Measurements from ENCODE around the gene CD300LG.

DNA sequence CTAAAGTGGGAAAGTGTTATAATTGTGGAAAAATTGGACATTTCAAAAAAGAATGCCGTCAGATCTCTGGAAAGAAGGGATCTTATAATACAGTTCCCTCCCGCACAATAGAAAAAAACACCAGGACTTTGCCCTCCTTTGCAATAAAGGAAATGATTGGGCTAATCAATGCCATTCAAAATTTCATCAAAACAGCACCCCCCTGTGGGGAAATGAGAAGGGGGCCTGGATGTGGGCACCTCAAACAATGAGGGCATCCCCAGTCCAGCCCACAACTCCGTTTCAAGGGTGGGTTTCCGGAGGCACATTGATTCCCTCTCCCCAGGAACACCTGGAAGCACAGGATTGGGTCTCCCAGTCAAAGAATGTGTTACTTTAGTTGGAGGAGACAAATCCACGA lies 26.1 kb downstream of the CD300LG start:
- TF ChIP-seq, protein P1, sequence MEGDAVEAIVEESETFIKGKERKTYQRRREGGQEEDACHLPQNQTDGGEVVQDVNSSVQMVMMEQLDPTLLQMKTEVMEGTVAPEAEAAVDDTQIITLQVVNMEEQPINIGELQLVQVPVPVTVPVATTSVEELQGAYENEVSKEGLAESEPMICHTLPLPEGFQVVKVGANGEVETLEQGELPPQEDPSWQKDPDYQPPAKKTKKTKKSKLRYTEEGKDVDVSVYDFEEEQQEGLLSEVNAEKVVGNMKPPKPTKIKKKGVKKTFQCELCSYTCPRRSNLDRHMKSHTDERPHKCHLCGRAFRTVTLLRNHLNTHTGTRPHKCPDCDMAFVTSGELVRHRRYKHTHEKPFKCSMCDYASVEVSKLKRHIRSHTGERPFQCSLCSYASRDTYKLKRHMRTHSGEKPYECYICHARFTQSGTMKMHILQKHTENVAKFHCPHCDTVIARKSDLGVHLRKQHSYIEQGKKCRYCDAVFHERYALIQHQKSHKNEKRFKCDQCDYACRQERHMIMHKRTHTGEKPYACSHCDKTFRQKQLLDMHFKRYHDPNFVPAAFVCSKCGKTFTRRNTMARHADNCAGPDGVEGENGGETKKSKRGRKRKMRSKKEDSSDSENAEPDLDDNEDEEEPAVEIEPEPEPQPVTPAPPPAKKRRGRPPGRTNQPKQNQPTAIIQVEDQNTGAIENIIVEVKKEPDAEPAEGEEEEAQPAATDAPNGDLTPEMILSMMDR (IDR thresholded peaks at IDR 0.05) = no peak
- TF ChIP-seq POLR2AphosphoS5 (IDR thresholded peaks at IDR 0.05) (no peak), POLR2A (IDR thresholded peaks at IDR 0.05) (no peak)
